Measurements from ENCODE around the gene TIMP4. TPM values are rescaled to one million over a fixed set of nuclear protein-coding genes. Genes with fewer than 3 reads are reported as not detected.

The TIMP4 gene
- total RNA-seq, 1 donor from 2014 or later, result 6.9 TPM

DNA sequence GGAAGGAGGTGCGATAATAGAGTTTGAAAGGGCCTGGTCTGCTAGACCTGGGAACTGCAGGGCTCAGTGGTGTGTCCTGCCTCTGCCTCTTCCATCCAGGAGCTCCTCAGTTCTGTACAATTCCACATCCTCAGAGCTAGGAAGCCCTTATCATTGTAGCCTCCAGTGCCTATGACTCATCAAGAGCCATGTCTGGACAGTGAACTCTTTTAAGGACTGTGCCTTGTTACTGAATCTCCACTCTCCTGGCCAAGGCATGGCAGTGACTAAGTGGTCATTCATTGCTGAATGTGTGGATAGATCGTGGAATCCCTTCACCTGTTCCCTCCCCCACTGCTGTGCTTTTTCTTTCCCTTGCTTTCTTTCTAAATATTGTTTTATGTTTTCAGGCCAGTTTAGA is 2.9 kb downstream of the TIMP4 start:
- H3K9me3 ChIP-seq, result no peaks in the 10 kb centered on the region
- H3K4me1 ChIP-seq, result no peaks in the 10 kb centered on the region
- H3K27ac ChIP-seq, result no peak overlapping the region
- no peaks in the 10 kb centered on the region for H3K27me3 ChIP-seq
- DNase-seq (no peak), ATAC-seq (peak; percentile 36)
- TF ChIP-seq, protein P1, sequence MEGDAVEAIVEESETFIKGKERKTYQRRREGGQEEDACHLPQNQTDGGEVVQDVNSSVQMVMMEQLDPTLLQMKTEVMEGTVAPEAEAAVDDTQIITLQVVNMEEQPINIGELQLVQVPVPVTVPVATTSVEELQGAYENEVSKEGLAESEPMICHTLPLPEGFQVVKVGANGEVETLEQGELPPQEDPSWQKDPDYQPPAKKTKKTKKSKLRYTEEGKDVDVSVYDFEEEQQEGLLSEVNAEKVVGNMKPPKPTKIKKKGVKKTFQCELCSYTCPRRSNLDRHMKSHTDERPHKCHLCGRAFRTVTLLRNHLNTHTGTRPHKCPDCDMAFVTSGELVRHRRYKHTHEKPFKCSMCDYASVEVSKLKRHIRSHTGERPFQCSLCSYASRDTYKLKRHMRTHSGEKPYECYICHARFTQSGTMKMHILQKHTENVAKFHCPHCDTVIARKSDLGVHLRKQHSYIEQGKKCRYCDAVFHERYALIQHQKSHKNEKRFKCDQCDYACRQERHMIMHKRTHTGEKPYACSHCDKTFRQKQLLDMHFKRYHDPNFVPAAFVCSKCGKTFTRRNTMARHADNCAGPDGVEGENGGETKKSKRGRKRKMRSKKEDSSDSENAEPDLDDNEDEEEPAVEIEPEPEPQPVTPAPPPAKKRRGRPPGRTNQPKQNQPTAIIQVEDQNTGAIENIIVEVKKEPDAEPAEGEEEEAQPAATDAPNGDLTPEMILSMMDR (IDR thresholded peaks at IDR 0.05), result no peak
- no peaks in the 10 kb centered on the region for H3K36me3 ChIP-seq
- H3K4me3 ChIP-seq, result no peak overlapping the region
- intact Hi-C loops (cut with DNase I), result no loop called here

- TF ChIP-seq, protein P1 (IDR thresholded peaks at IDR 0.05), result no peak
- intact Hi-C loops (cut with DNase I), result no loop called here
- no peaks in the 10 kb centered on the region for H3K4me1 ChIP-seq
- DNase-seq (no peak), ATAC-seq (no peak)
- no peak overlapping the region for H3K4me3 ChIP-seq
- no peaks in the 10 kb centered on the region for H3K9me3 ChIP-seq
- H3K27me3 ChIP-seq, result no peaks in the 10 kb centered on the region
- H3K27ac ChIP-seq, result no peak overlapping the region
- H3K36me3 ChIP-seq, result no peaks in the 10 kb centered on the region
Measured at GRCh38 chr3:12155264-12155663, 3.4 kb downstream of the TIMP4 start.

GRCh38 chr3:12154151-12154550 is 4.6 kb downstream of the TIMP4 start:
- no peak overlapping the region for H3K27ac ChIP-seq
- H3K4me3 ChIP-seq, result no peak overlapping the region
- TF ChIP-seq, protein P1 (IDR thresholded peaks at IDR 0.05), result no peak
- DNase-seq (no peak), ATAC-seq (no peak)
- H3K27me3 ChIP-seq, result no peaks in the 10 kb centered on the region
- intact Hi-C loops (cut with DNase I), result no loop called here
- no peaks in the 10 kb centered on the region for H3K9me3 ChIP-seq
- no peaks in the 10 kb centered on the region for H3K36me3 ChIP-seq
- H3K4me1 ChIP-seq, result no peaks in the 10 kb centered on the region

DNA sequence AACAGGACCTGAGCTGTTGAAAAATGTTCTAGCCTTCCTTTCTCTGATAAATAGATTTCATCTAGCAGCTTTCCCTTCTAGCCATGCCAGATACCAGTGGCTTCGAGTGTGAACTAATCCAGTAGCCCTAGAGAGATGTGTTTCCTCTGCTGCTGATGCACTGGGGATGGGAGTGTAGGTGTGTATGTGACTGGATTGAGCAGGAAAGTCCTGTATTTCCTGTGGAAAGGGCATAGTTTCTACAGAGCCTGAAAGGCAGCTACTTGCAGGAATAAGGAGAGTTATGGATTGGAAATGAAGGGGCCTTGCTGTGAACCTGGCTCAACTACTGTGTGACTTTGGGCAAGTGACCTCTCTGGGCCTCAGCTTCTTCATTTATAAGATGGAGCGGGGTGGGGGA is 8.6 kb downstream of the TIMP4 start:
- no peak for ATAC-seq
- Histone ChIP-seq H3K27me3 (no peaks in the 10 kb centered on the region), H3K9me3 (no peaks in the 10 kb centered on the region), H3K27ac (no peak overlapping the region), H3K4me3 (no peak overlapping the region), H3K36me3 (no peaks in the 10 kb centered on the region), H3K4me1 (peaks cover 1% of the 10 kb centered on the region)
- TF ChIP-seq, protein P1 (IDR thresholded peaks at IDR 0.05), result no peak
- DNase-seq, result no peak
- intact Hi-C loops (cut with DNase I), result no loop called here

DNA sequence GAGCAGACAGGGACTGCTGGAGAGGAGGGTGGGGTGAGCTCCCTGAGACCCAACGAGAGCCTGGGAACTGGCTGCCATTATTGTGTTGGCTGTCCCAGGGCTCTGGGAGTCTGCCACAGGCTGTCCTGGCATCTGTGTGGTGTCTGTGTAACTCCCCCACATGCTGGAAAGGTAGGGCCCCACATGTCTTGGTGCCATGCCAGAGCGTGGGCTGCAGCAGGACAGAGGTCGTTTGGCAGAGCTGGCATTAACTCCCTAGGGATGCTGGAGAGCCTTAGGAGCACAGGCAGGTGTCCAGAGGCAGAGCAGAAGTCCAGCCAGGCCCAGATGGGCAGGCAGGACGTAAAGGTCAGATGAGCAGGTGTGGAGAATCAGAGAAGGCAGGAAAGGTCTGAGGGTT is 9.7 kb downstream of the TIMP4 start:
- intact Hi-C loops (cut with DNase I), result no loop called here
- no peak for DNase-seq
- no peak for ATAC-seq
- Histone ChIP-seq H3K9me3 (no peaks in the 10 kb centered on the region), H3K27me3 (no peaks in the 10 kb centered on the region), H3K27ac (no peak overlapping the region), H3K4me3 (no peak overlapping the region), H3K4me1 (peaks cover 10% of the 10 kb centered on the region), H3K36me3 (no peaks in the 10 kb centered on the region)
- TF ChIP-seq, protein P1 (IDR thresholded peaks at IDR 0.05), result no peak
